ENCODE data around the gene ZNF480.

ZNF480 gene

DNA sequence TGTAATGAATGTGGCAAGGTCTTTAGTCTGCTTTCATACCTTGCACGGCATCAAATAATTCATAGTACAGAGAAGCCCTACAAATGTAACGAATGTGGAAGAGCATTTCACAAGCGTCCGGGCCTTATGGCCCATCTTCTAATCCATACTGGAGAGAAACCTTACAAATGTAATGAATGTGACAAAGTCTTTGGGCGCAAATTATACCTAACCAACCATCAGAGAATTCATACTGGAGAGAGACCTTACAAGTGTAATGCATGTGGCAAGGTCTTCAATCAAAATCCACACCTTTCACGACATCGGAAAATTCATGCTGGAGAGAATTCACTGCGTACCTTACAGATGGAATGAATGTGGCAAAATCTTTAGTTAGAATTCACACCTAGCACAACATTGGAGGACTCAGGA is 69.5 kb downstream of the ZNF480 start:
- TF ChIP-seq, protein P1, sequence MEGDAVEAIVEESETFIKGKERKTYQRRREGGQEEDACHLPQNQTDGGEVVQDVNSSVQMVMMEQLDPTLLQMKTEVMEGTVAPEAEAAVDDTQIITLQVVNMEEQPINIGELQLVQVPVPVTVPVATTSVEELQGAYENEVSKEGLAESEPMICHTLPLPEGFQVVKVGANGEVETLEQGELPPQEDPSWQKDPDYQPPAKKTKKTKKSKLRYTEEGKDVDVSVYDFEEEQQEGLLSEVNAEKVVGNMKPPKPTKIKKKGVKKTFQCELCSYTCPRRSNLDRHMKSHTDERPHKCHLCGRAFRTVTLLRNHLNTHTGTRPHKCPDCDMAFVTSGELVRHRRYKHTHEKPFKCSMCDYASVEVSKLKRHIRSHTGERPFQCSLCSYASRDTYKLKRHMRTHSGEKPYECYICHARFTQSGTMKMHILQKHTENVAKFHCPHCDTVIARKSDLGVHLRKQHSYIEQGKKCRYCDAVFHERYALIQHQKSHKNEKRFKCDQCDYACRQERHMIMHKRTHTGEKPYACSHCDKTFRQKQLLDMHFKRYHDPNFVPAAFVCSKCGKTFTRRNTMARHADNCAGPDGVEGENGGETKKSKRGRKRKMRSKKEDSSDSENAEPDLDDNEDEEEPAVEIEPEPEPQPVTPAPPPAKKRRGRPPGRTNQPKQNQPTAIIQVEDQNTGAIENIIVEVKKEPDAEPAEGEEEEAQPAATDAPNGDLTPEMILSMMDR (IDR thresholded peaks at IDR 0.05), result no peak

DNA sequence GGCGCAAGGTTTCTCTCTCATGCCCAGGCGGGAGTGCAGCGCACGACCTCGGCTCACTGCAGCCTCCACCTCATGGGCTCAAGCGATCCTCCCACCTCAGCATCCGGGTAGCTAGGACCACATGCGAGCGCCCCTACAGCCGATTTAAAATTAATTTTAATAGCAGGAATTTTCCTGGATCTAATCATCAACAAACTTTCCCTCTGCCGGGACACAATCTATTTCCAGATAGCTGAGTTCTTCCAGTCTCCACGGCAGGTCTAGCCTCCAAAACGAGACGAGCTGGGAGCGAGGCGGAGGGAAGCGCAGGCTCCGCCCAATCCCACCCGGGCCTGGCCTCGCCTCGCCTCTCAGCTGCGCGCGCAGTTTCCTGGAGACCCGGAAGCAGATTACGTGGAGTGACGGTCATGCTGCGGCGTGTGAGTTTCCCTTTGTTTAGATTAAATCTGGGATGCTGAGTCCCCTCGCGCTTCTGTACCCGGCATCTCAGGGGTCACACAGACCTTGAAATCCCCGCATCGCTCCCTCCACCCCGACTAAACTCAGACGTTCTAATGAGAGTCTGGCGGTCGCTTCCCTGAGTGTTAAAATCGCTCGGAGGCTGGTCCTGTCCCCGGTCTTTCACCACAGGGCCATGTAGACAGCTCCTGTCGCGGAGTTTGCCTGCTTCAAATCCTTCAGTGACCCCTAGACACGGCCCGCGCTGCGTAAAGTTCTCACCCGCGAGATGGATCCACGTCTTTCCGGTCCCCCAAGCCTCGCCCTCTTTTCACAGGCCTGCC is 72.8 kb downstream of the ZNF480 start, which contains the start of gene ZNF880:
TSS of gene ZNF880 (plus strand) at position 365 of the 782 bp plus-strand sequence. CDS start at position 408, 43 bp downstream.
- TF ChIP-seq, protein P1 (IDR thresholded peaks at IDR 0.05), result no peak

DNA sequence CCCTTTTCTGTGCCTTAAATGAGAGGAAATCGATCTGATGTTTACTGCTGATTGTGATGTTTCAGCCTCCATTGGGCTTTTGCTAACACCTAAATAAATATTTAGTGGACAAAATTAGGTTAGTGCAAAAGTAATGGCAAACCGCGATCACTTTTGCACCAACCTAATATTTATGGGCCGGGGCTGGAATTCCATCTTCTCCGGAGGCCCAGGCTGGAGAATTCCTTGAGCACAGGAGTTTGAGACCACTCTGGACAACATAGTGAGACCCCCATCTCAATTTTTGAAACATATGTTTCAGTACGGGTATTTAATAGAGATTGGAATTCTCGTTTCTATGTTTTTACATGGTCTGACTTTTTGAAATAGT is 73.4 kb downstream of the ZNF480 start:
- TF ChIP-seq, protein P1 (IDR thresholded peaks at IDR 0.05), result no peak
